SK-N-MC (cell line): Measurements from ENCODE around the gene SH3RF3.

Experiments
- EZH2 ChIP-seq: fragments of 200-600 bp; sonication (generic); IDR thresholded peaks from one replicate; pipeline ENCODE4 v1.6.1; 2017; ENCODE audit warnings: antibody characterized with exemption
- POLR2AphosphoS5 ChIP-seq: IDR thresholded peaks from 2 replicates; pipeline ENCODE4 v1.6.1; 2012; ENCODE audit warnings: mild to moderate bottlenecking, low read depth, low read length, borderline replicate concordance

- TF ChIP-seq POLR2AphosphoS5 (no peak), EZH2 (no peak)
Observed at GRCh38 chr2:109463236-109463635, 334.2 kb downstream of the SH3RF3 start.
